Astrocyte of the hippocampus (primary cell): Measurements from ENCODE around the gene HHAT.

ENCODE experiments used
- DNase-seq: peaks from one replicate; pipeline ENCODE4 v3.0.0; 2011; ENCODE audit warnings: low read depth, low spot score

The HHAT gene

DNA sequence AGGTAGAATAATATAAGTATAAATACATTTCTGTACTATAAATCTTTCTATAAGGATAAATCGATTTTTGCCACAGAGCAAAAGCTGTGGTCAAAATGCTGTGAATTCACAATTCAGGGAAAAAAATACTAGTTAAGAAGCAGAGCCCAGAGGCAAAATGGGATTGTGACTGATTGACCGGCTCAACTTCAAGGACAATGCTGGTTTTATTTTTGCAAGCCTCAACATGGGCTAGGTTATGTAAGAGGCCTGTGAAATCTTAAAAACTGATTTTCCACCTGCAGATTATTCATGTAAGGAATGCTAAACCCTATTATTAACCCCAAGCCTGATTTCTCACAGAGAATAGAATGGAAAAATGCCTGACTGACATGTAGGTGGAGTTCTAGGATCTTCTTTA is 155.1 kb downstream of the HHAT start:
- DNase-seq: no peak

DNA sequence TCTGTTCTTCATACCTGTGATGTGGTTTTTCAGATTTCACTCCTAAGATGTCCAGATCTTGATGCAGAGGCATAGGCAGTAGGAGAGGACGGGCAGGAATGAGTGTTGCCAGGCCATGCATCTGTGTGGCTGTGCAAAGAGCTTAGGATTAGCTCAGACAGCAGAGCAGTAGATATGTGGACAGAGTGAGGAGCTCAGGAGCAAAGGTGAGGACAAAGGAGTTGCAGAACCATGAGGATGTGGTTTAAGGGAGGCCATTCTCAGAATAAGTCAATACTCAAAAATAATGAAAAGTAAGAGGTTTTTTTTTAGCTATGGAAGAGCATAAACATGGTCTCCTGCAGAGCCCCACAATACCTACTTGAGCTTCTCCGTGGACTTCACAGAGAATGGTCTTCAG is 158.3 kb downstream of the HHAT start:
- no peak for DNase-seq

DNA sequence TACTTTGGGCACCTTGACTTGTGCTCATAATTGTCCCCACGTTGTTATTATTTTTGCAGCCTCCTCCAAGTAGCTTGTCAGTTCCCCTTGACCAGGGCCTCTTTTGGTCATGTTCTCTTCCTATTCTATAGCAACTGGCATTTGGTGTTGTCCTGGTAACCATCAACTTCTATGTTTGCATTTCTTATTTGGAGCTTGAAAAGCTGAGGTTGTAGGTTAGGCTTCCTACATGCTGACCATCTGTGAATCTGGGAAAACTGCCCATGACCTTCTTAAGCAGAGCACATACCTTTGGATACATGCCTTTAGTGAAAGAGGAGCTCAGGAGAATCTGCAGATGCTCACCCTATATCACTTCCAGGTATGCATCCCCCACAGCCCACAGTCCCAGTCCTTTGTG is 160.8 kb downstream of the HHAT start:
- DNase-seq: no peak

DNA sequence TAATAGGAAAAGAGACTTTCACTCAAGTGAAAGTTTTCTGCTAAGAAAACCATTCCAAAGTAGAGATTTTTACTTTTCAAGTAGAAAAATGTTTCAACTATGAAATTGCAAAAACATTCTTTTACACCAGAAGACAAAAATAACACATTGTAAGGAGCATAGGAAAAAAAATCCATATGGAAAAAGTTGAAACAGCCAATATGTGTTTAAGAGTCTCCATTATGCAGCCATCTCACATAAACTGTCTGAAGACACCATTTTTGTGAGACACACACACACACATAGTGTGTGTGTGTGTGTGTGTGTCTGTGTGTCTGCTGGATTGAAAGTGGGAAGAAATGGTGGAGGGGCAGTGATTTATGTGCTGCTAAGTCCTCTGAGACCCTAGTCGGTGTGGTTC is 162.1 kb downstream of the HHAT start:
- no peak for DNase-seq

DNA sequence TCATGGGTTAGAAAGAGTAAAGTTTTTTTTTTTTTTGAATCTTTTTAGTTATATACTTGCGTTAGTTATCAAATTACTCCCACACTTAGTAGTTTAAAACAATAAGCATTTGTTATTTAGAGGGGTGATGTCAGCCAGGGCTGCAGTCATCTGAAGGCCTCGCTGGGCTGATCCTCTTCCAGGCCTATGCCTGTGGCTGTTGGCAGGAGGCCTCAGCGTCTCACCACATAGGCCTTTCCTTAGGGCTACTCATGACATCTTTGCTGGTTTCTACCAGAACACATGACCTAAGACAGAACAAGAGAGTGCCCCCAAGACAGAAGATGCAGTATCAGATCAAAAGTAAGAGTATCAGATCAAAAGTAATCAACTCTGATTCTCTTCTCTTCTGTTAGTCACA is 167.4 kb downstream of the HHAT start:
- DNase-seq: peak; percentile 79

DNA sequence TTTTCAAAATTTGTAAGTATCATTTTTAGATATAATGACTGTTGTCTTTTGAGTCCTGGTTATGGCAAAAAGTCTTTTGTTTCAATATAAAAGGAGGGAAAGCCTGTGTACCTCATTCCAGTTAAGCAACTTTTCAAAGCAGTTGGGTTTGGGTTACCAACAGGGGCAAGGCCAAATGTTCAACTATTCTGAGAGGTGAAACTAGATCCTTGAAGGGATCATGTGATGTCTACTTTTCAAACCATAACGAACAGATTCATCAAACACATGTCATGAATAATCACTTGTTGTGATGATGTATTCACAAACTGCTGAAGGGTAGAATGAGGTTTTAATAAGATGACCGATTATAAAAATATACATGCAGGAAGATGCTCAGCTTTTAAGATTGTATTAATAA is 171.3 kb downstream of the HHAT start:
- DNase-seq: no peak

DNA sequence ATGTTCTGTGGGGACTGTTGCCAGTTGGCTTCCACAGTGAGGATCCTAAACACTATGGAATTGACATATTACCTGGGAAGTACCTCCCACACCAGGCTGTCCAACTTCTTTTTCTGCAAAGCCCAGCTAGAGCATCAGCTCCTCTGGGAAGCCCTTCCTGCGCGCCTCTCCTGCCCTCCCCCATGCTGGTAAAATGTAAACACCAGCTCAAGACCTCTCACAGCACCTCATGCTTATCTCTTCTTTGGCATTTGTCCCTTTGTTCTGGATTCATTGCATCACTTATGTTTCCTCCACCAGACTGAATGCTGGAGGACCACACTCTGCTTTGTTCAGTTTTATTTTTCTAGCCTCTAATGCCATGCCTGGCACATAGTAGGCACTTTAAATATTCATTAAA is 172.1 kb downstream of the HHAT start:
- no peak for DNase-seq

DNA sequence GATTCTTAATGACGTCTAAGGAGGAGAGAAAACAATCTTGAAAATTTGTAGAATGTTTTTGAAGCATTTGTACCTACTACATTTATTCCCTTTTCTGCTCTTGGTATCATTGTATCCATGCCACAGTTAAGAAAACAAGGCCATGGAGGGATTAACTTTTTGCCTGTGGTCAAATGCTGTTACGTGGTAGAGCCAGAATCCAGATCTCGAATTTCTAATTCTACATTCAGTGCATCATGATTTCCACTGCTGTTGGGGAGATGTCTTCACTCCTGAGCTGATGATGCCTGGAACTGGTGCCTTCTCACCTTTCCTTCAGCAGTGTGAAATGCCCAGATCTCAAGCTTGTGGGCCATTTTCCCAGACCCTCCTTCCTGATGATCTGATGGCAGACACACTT is 175.6 kb downstream of the HHAT start:
- no peak for DNase-seq

DNA sequence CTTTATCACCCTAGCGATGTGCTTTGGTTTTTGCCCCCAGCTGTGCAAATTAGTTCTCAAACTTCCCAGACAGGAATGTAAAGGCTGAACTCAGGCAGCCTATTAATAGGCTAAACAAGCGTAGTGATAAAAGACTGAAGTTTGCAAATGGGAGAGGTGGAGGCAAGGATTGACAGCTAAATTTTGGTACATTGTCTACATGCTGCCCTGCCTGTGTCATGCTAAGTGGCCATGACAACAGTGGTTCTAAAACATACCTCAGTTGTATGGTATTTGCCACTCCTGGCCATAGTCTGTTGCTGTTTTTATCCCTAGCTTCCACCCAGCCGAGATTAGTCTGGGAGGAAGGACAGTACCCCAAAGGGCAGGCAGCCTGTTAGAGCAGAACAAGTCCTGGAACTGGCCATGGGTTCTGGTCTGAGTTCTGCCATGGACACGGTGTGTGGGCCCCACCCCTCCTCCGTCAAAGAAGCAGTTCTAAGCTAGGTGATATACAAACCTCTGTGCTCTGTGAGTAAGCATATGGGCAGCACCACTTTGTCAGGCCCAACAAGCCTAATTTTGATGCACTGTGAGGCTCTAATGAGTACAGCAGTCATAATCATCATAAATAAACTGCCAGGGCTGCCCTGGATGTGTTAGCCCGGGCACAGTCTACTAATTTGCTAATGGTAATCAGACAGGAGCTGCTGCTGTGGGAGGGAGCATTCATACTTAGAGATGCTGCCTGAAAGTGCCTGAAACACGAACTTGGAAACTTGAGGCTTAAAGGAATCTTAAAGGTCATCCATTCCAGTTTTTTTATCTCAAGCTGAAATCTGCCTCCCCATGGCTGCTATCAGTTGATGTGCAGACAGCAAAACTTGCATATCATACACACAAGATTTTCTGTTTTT is 177.1 kb downstream of the HHAT start:
- DNase-seq: peak; percentile 36

DNA sequence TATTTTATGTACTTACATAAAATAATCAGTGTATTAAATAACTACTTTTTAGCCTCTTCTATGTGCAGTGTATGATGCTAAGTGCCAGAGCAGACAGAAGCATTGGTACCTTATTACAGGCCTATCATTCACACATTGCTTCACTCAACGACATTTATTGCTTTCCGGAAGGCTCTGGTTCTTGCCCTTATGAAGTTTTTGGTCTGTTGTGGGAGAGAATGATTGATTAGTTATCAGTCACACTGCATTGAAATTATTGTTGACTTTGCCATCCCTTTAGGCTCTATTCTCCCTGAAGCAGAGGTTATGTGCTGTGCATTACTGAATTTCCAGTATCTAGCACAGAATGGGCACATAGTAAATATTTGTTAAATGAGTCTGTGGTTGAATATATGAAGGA is 178.0 kb downstream of the HHAT start:
- DNase-seq: no peak

DNA sequence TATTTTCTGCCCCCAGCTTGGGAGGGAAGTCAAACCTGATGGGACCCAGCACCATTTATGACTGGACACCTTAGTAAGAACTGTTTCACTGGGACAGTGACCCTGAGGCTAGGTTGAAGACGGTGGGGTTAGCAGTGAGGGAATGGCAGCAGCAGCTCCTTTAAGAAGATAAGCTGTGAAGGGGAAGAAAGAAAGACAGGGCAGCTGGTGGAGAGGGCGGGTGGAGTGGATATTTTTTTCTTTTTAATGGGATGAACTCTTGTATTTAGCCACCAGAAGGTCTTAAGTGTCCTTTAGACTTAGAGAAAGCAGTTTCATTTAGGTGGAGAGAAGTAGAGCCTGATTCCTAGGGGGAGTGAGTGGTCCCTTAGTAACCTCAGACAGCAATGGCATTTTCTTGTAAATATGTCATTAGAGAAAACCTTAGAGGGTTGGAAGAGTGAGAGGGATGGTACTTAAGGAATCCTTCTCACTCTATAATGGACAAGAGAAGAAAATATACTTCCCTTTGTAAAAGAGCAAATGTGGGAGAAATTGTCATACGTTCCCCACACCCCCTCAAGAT is 187.5 kb downstream of the HHAT start:
- DNase-seq: no peak

DNA sequence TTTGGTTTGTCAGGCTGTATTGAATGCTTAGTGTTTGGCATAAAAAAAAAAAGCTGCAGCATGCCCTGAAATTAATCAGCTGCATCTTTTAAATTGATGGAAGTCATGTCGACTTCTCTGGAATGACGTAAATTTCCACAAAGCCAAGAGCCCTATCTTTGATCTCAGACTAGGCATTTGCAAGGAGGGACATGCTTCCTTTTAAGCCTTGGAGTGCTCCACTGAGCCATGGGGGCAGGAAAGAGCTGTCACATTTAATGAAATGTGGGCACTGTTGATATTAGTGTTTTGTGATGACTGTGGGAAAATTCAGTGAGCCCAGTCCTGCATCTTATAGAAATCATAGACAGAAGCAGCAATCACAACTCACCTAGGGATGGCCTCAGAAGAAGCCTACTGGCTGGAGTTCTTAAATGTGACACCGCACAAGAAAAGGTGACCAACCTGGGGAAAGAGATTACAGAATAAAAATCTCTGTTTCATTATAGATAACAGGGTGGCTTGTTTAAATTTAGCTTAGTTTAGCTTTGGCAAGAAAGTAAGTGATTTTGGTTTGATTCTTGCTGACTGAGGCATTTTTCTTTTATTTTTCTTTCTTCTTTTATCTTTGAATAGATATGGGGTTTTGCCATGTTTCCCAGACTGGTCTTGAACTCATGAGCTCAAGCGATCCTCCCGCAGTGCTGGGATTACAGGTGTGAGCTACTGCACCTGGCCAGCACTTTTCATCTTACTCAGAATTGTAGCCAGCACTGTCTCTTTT is 188.2 kb downstream of the HHAT start:
- no peak for DNase-seq

DNA sequence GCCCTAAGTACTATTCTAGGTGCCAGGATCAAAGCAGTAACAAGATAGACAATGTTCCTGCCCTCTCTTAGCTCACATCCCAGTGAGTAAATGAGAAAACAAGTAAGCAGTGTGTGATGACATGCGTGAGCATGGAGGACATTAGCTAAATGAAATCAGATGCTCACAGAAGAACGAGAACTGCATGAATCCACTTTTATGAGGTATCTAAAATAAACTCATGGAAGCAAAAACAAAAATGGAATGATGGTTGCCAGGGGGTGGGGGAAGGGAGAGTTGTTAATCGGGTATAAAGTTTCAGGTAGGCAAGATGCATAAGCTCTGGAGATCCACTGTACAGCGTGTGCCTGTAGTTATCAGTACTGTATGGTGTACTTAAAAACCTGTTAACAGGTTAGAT is 195.1 kb downstream of the HHAT start:
- no peak for DNase-seq

DNA sequence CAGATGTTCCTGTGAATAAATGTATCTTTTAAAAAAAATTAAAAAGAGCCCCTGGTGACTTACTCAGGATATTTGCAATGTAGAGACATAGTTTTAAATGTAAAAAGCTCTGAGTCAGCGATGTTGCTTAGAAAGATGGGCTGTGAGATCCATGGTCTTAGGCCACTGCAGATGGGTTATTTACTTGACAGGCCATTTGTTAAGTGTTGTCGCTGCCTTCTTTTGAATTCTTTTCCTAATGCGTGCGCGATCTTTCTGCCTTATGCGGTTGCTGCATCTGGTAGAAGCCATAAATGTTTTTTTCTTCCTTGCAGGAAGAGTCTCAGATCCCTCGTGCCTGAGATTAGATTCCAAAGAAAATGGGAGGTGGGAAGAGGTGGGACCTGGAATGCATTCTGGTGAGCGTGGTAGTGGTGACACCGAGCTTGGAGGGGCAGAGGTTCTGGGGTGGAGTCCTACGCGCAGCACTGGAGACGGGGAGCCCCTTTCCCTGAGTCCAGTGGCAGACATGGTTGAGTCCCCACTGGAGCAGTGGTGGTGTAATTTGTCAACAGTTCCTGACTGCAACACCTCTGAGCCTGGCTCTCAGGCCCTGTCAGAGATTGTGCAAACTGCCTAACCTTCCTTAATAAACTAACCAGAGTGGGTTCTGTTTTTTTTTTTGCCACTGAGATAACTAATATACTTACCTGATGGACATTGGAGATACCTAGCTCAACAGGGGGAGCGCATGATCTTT is 197.2 kb downstream of the HHAT start:
- no peak for DNase-seq

DNA sequence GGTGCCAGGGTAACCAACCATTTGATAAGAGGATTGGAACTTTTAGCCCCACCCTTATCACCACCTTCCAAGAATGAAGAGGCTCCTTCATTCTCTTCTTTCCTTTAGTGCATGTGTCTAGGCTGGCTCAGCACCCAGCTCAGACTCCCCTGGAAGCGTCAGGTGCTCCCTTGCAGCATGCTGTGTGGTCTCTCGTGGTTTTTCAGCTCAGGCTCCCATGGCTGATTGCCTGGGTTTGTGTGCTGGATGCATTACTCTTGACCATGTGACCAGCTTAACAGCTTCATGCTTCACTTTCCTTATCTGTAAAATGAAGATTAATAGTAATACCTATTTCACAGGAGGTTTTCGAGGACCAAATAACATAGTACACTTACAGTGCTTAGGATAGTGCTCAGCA is 198.4 kb downstream of the HHAT start:
- DNase-seq: peak; percentile 53

DNA sequence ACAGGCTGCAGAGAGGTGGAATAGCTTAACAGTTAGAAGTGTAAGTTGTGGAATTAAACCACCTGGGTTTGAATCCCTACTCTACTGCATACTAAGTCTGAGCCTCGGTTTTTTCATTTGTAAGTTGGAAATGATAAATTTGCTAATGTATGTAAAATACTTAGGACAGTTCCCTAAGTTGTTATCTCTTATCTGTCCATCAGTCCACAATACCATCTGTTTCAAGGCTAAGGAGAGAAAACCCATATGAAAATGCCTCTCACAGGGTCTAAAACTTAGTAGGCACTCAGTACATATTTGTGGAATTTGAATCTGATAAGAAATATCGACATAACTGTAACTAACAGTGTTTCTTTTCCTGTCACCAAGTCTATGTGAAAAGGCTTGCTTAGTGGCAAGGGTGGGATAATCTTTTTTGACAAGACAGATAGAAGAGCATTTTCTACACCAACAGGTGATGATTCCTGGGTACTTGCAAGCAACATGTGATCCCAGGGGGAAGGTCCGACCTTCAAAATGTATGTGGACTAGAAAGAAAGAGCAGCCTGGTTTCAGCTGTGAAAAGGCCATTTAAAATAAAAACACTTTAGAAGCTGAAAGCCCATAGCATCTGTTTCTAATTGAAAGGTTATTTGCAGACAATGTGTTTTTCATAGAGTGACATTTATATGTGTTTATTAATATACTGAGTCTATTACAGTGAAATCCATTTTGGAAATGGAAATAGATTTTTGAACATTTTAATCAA is 202.9 kb downstream of the HHAT start:
- DNase-seq: no peak

DNA sequence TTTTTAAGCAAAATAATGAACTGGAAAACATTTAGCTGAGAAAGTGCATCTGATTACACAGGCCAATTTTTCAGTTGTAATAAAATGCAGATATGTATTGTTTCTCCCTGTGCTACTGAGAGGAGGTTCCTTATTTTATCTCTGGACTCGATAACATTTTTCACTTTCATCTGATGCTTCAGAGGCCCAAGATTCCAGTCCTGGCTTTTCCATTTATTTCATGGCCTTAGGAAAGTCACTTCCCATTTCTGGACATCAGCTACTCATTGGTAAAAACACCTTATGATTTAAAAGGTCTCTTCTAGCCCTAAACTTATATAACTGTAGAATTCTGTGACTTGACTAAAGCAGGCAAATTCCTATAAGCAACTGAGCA is 203.5 kb downstream of the HHAT start:
- DNase-seq: no peak

DNA sequence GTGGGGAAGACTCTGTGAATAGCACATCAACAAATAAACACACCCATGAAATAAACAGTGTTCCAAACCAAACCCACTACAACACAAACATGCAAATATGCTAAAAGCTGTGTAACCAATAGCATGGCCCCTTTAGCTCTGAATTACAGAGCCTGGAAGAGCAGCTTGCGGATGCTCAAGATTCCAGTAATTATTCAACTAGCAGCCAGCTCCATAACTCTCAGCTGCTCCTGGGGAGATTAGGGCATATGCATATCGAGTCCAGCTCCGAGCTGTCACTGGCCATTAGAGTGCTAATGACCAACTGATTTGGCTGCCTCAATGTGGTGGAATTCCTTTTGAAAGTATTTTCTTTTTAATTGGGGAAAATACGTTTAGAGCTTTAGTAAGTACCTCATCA is 207.1 kb downstream of the HHAT start:
- DNase-seq: peak; percentile 43

DNA sequence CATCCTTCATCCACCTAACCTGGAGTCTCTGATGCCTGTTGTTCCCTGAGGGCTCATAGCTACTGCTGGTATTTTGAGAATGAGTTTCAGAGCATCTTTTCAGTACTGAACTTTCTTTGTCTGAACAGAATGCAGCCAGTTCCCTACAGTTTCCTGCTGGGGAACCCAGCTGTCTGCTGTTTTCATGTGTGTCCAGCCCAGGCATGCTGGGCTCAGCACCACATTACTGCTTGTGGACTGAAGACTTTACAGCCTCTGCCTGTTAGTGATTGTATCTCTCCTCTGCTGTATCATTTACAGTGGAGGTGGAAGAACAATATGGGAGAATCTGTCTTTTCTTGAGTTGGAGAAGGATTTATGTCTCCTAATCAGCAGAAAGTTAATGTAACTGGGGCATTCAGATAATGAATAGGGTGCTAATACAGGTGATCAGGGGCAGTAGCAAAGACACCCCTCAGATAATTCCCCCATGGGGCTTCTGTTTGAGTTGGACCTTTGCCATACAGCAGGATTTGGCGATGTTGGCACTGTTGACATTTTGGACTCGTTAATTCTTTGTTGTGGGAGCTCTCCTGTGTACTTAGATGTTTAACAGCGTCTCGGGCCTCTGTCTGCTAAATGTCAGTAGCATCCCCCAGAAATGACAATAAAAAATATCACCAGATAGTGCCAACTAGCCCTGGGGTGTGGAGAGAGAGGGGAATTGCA is 207.7 kb downstream of the HHAT start:
- peak; percentile 43 for DNase-seq

DNA sequence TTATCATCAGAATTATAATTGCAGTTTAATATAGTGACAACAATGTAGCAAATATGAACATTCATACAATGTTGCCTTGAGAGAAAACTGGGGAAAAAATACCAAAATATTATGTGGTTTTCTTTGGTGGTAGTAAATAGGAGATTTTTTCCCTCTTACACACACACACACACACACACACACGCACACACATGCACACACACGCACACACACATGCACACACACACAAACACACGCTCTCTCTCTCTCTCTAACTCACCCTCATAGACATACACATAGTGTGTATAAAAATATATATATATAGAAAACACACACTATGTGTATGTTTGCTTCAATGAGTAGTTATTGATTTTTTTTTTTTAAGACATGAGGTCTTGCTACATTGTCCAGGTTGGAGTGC is 211.6 kb downstream of the HHAT start:
- DNase-seq: no peak
